Mucosa of gallbladder (tissue), 1 donor: ENCODE measurements around the gene CD6. TPM values are rescaled to one million over a fixed set of nuclear protein-coding genes. Genes with fewer than 3 reads are reported as not detected.

Experiments used
- total RNA-seq: library from RNA; stranded (reverse); gene quantifications from one replicate; pipeline ENCODE4 v1.2.1, GENCODE V29; 2021
- donor health status: DM: no; HTN: no; CAD: no.

The CD6 gene
- total RNA-seq, 1 donor from 2014 or later: 5.3 TPM

Other genes starting within 250 kb of the CD6 start
- gene MS4A18, start 247.0 kb upstream of the CD6 start, total RNA-seq: not detected
- not detected for gene MS4A15, start 214.8 kb upstream of the CD6 start, total RNA-seq
- not detected for gene MS4A10, start 186.3 kb upstream of the CD6 start, total RNA-seq
- 13.0 TPM for gene CCDC86, start 129.6 kb upstream of the CD6 start, total RNA-seq
- gene PTGDR2, start 115.7 kb upstream of the CD6 start, total RNA-seq: 0.83 TPM
- 0.17 TPM for gene ZP1, start 104.1 kb upstream of the CD6 start, total RNA-seq
- gene PRPF19, start 65.1 kb upstream of the CD6 start, total RNA-seq: 70.6 TPM
- gene TMEM109, start 57.5 kb upstream of the CD6 start, total RNA-seq: 103 TPM
- gene TMEM132A, start 47.2 kb upstream of the CD6 start, total RNA-seq: 18.5 TPM
- 23.2 TPM for gene SLC15A3, start 19.5 kb upstream of the CD6 start, total RNA-seq
- 3.5 TPM for gene CD5, start 130.8 kb downstream of the CD6 start, total RNA-seq
- 34.5 TPM for gene VPS37C, start 189.7 kb downstream of the CD6 start, total RNA-seq
- gene PGA3, start 231.8 kb downstream of the CD6 start, total RNA-seq: 0.26 TPM